IPS-NIHi11 (cell line): ENCODE data around the gene FKBP4.
A peak's percentile ranks its signal among the peaks of the same experiment; 100 is the strongest.

Experiments
- DNase-seq: peaks from one replicate; pipeline ENCODE4 v3.0.0; 2012; ENCODE audit warnings: mixed read lengths, low spot score

The FKBP4 gene

DNA sequence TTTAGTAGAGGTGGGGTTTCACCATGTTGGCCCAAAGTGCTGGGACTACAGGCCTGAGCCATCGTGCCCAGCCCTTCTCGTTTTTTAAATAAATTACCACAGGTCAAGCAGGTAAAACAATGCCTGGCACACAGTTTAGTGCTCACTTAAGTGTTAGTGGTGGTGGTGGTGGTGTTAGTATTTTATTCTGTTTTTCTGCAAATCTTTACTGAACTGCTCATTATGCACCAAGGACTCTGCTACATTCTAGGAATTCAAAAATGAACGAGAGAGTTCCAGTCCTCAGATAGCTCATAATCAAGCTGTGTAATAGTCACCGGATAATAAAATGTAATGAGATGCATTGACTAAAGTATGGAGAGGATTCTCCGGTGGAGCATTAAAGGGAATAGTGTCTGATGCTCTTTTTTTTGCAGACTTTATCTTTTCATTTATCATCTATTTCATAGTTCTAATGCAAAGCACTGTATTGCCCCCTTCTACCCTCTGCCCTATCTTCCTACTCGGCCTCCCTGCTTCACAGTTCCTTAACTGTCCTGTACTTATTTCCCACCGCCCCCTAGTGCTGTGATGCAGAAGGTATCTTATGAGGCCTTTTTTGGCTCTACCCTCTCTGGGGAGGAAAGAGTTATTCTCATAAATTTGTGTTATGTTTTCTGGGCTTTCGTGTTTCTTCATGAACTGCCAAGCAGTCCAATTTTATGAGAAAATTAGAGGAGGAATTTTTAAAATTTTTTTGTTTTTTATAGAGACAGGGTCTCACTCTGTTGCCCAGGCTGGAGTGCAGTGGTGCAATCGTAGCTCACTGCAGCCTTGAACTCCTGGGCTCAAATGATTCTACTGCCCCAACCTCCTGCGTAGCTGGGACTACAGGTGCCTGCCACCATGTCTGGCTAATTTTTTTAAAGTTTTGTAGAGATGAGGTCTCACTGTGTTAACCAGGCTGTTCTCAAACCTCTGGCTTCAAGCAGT, 18.7 kb downstream of the FKBP4 start:
- peak; percentile 68 for DNase-seq

DNA sequence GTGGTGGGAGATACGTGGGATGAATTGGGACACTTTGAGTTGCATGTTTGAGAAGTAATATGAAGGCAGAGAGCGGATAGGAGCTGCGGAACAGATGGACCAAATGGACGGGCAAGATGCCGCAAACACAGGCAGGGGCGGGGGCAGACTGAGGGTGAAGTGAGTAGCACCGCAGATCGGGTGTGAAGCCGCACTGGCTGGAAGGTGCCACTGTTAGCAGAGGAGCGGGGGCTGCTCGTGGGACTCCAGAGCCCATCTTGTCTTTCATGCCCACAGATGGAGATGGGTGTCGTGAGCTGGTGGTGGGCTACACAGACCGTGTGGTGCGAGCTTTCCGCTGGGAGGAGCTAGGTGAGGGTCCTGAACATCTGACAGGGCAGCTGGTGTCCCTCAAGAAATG, 25.0 kb downstream of the FKBP4 start:
- DNase-seq, result no peak

GRCh38 chr12:2820432-2820831, 25.7 kb downstream of the FKBP4 start:
- DNase-seq, result peak; percentile 34

- no peak for DNase-seq
Observed at GRCh38 chr12:2823483-2823882, 28.7 kb downstream of the FKBP4 start.

DNA sequence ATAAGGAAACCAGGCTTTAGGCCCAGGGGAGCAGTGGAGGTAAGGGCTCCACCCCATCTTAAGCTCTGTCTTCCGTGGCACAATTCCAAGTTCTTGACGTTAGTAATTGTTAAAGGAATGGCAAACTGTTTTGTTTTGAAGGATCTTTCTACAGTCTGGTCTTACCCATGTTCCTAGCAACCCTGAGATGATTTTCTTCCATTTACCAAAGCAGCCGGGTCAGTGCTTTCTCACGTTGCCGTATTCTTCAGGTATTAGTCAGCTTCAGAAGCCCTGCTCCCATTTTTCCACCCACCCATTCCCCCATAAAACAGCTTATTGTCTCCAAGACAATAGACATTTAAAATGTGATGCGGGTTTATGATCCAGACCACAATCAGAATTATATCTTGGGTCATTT, 29.8 kb downstream of the FKBP4 start:
- DNase-seq, result no peak

- no peak for DNase-seq
Observed at GRCh38 chr12:2825132-2825531, 30.4 kb downstream of the FKBP4 start.

DNA sequence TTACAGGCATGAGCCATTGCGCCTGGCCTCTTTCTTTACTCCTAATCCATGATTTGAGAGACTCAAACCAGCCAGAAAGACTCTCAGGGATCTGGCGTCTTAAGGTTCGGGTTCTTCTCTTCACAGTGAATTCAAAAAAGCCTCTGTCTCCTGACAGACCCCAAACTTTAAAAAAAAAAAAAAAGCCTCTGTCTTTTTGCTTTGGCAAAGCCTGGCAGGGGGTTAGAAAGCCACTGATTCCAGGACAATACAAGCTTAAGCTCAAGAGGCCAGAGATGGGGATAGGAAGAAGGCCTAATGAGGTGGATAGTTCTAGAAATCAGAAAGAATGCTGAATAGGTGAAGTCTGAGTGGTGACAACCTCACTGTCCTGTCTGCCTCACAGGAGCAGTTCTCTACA, 31.3 kb downstream of the FKBP4 start:
- DNase-seq, result no peak

- DNase-seq, result no peak
Observed at GRCh38 chr12:2826721-2827515, 32.1 kb downstream of the FKBP4 start.

DNA sequence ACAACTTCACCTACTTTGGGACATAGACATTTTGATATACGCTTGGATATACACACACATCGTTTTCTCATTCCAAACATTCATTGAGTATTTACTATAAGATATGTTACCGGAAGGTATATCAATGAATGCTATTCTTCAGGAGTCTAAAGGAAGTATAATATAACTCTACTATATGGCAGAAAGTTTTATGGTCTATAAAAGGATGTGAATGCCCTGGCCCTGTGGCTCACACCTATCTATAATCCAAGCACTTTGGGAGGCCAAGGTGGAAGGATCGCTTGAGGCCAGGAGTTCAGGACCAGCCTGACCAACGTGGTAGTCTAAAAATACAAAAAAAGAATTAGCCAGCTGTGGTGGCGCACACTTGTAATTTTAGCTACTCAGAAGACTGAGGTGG, 34.5 kb downstream of the FKBP4 start:
- no peak for DNase-seq

DNA sequence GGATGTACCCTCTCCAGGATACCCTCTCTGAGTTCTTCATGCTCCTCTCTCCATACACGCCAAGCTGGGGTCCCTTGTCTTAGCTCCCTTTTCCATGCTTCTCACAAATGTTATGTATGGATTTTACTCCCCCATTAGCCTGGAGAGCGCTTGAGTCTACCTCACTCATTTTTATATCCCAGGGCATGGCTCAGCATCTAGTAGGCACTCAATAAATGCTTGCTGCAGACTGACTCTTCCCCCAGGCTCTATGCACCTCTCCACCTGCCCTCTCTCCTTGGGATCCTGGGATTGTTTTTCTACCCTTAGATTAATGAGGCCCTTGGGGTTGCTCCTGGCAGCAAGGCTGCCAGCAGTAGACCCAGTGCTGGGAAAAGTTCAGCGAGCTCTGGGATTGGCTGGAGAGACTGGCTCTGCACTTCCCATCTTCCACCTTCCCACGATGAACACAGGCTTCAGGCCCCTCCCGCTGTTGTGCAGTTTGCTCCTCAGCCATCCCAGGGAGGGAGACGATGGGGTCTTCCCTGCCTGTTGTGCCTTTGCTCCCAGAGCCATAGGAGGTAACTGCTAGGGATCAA, 37.9 kb downstream of the FKBP4 start:
- DNase-seq, result no peak

DNA sequence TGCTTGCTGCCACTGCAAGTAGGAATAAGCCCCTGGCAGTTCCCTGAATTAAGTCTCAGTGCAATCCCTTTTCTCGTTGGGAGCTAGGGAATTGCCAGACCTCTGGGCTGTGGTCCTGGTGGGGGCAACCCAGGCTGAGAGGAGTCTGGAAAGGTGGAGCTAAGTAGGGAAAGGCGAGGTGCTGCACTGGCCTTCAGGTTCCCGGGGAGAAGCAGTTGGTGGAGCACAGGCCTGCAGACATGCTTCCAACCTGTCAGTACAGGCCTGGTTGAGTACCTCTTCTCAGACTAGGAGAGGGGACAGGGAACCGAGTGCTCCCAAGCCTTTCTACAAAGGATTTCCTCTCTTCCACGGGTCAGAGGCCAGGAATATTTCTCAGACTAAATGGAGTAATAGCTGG, 38.6 kb downstream of the FKBP4 start:
- no peak for DNase-seq

DNA sequence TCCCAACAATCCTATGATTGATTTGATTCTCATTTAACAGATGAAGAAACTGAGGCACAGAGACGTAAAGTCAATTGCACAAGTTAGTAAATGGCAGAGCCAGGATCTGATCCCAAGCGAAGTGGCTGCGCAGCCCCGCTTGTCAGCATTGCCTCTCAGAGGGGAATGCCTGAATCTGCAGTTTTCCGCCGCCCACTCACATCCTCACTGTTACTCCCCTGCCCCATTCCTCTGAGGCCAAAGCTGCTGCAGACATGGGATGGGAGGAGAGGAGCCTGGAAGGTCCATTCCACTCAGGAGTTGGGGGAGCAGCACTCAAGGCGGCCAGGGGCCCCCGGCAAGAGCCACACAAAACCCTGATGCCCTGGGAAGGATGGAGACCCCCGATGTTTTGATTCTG, 39.0 kb downstream of the FKBP4 start:
- no peak for DNase-seq

DNA sequence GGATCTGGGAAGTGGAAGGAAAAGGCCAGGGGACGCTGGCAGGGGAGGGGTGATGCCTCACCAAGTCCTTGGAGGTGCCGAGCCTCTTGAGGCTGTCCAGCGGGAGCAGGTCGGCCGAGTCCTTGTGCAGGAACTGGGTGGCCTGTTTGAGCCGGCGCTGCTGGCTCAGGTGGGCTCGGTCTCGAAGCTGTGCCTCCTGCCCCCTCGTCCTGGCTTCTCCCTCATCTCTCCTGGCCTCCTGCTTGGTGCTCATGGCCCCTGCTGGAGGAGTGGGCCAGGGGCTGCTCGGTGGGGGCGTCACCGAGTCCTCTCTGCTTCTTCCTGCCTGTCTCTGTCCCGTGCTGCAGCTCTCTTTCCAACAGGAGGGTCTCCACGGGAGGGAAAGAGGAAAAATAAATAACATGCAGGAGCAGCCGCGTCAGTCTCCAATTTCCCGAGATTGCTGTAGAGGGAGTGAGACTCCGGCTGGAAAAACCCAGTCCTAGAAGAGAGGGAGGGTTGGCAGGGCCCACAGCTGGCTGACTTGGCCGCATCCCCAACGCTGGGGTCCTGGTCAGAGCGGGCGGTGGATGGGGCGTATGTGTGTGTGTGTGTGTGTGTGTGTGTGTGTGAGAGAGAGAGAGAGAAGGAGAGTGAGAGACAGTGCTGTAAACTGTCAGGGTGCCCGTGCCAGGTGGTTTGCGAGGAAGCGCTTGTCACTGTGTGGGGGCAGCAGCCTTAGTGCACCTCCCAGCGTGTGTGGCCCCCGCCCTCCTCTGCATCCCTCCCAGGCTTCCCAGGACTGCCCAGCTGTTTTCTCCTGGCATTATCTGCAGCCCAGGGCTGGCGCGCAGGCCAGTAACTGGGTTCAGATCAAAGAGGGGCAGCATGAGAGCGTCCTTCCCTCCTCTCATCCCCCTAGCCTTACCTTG, 40.1 kb downstream of the FKBP4 start, which contains the start of gene NRIP2:
Gene NRIP2 (minus strand): TSS at position 455 of the 911 bp plus-strand sequence. CDS start 52 bp downstream, at position 403.
- DNase-seq, result peak; percentile 69

DNA sequence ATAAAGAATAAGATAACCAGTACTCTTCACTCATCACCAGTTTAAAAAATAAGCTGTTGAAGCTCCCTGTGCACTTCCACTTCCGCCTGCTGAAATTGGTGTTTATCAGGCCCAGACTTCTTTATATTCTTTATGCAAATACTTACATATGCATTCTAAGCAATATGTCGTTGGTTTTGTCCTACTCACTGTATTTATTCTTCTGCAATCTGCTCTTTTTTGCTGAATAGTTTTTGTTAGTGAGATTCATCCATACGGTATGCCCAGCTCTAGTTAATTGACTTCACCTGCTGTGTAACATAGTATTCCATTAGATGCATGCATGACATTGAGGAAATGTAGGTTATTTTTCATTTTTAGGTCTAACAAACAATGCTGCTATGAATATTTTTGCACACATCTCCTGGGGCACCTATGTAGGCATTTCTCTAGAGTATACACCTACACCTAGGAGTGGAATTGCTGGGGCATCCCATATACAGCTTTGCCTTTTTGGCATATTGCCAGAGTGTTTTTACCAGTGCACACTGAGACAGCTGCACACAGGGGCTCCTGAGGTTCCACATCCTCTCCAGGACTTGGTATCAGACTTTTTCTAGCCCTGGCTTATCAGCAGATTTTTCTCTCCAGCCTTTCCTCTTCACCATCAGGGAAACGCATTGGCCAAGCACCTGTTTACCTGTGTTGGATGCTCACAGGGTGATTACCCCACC, 41.1 kb downstream of the FKBP4 start:
- no peak for DNase-seq

DNA sequence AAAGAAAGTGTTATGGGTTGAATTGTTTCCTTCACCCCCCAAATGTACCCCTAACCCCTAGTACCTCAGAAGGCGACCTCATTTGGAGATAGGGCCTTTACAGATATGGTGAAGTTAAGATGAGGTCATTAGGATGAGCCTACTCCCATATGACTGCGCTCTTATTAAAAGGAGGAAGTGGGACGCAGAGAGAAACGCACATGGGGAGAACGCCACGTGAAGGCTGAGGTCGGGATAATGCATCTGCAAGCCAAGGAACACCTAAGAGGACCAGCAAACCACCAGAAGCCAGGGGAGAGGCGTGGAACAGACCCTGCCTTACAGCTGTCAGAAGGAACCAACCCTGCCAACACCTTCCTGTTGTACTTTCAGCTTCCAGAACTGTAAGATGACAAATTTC, 41.8 kb downstream of the FKBP4 start:
- no peak for DNase-seq

- no peak for DNase-seq
Observed at GRCh38 chr12:2841056-2841650, 46.4 kb downstream of the FKBP4 start.

DNA sequence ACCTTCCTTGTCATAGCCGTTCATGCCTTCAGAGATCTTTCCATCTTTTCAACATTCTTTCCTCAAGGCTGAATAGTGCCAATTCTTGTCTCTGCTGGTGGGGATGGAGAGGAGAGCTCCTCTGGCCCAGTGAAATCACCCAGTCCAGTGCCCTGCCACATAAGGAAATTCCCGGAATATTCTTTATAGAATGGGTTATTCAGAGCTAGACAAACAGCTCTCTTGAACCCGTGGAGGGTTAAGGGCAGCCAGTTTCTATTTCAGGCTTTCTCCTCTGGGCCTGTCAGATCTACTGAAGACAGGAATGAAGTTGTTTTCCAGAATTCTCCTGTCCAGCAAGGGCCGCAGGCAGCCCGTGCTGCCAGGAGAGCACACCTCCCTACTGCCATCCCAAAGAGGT, 48.2 kb downstream of the FKBP4 start:
- no peak for DNase-seq

DNA sequence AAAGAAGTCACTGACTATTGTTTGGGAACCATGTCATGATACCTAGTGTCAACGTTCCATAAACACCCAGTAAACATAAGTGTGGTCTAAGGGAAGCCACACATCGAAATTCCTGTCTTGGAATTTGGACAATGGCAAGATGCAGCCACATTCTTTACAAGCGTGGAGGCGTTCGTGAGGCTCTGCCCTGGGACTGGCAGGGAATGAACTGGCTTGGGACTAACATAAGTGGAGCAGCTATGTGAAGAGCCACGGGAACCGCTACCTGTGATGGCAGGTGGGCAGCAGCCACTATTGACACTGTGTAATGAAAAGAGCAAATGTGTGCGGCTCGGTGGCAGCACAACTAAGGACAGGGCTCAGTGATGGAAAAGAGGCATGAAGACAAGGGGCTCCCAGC, 50.0 kb downstream of the FKBP4 start:
- no peak for DNase-seq

- no peak for DNase-seq
Observed at GRCh38 chr12:2845280-2845679, 50.5 kb downstream of the FKBP4 start.

DNA sequence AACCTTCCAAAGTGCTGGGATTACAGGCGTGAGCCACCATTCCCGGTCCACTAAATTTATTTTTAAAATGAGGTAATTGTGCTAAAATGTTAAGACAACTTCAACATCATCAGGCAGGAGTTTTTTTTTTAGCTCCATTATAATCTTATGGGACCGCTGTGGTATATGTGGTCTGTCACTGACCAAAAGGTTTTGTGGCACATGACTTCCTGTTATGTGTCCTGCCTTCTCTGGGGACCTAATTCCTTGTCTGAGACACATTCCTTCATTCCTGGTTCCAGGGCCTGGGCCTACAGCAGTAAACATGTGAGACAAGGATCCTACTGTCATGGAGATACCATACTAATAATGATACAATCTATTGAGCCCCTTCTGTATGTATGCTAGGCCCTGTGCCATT, 57.2 kb downstream of the FKBP4 start:
- no peak for DNase-seq

GRCh38 chr12:2853626-2854025, 58.9 kb downstream of the FKBP4 start:
- peak; percentile 96 for DNase-seq
